ENCODE measurements around the gene EEPD1. TPM values are rescaled to one million over a fixed set of nuclear protein-coding genes. Genes with fewer than 3 reads are reported as not detected.

The EEPD1 gene
- total RNA-seq, 4 donors from 2014 or later: 12.4 to 36.2 (median 20.4) TPM

- Histone ChIP-seq H3K4me3 (no peak overlapping the region), H3K27me3 (no peaks in the 10 kb centered on the region), H3K4me1 (peaks cover 0 to 39% (median 10%) of the 10 kb centered on the region in 3 donors), H3K9me3 (no peaks in the 10 kb centered on the region), H3K27ac (peak overlapping the region; percentile 29 to 80 (median 76)), H3K36me3 (no peaks in the 10 kb centered on the region)
- 39 to 68% methylated on average over 4 to 6 of the region's 9 CpGs for WGBS, 2 donors (ENCODE audit: low coverage in 1 of 2)
- peak; percentile 72 for ATAC-seq
- TF ChIP-seq POLR2AphosphoS5 (IDR thresholded peaks at IDR 0.05) (no peak), POLR2A (IDR thresholded peaks at IDR 0.05) (no peak)
- TF ChIP-seq, protein P1, sequence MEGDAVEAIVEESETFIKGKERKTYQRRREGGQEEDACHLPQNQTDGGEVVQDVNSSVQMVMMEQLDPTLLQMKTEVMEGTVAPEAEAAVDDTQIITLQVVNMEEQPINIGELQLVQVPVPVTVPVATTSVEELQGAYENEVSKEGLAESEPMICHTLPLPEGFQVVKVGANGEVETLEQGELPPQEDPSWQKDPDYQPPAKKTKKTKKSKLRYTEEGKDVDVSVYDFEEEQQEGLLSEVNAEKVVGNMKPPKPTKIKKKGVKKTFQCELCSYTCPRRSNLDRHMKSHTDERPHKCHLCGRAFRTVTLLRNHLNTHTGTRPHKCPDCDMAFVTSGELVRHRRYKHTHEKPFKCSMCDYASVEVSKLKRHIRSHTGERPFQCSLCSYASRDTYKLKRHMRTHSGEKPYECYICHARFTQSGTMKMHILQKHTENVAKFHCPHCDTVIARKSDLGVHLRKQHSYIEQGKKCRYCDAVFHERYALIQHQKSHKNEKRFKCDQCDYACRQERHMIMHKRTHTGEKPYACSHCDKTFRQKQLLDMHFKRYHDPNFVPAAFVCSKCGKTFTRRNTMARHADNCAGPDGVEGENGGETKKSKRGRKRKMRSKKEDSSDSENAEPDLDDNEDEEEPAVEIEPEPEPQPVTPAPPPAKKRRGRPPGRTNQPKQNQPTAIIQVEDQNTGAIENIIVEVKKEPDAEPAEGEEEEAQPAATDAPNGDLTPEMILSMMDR (IDR thresholded peaks at IDR 0.05): no peak
Measured at GRCh38 chr7:36129048-36129534, 24.0 kb upstream of the EEPD1 start.

GRCh38 chr7:36130236-36130945 is 22.7 kb upstream of the EEPD1 start:
- no peak for ATAC-seq
- TF ChIP-seq POLR2AphosphoS5 (IDR thresholded peaks at IDR 0.05) (no peak), POLR2A (IDR thresholded peaks at IDR 0.05) (no peak), EP300 (IDR thresholded peaks at IDR 0.05) (no peak)
- TF ChIP-seq, protein P1 (IDR thresholded peaks at IDR 0.05): no peak
- Histone ChIP-seq H3K27me3 (no peaks in the 10 kb centered on the region), H3K4me1 (peaks cover 0 to 39% (median 10%) of the 10 kb centered on the region in 3 donors), H3K27ac (peak overlapping the region in 3 of 4 donors; percentile 13 to 80 (median 76)), H3K9me3 (no peaks in the 10 kb centered on the region), H3K4me3 (no peak overlapping the region), H3K36me3 (no peaks in the 10 kb centered on the region)
- WGBS, 2 donors (ENCODE audit: low coverage in 1 of 2): 75 to 93% methylated on average over 5 to 7 of the region's 7 CpGs

- no peak for ATAC-seq
- Histone ChIP-seq H3K36me3 (no peaks in the 10 kb centered on the region), H3K4me3 (no peak overlapping the region), H3K27me3 (no peaks in the 10 kb centered on the region), H3K9me3 (no peaks in the 10 kb centered on the region), H3K4me1 (peaks cover 0 to 39% (median 10%) of the 10 kb centered on the region in 3 donors), H3K27ac (no peak overlapping the region)
- WGBS, 2 donors (ENCODE audit: low coverage in 1 of 2): 73 to 86% methylated on average over 4 of the region's 4 CpGs
- TF ChIP-seq, protein P1 (IDR thresholded peaks at IDR 0.05): no peak
- no peak for TF ChIP-seq POLR2A (IDR thresholded peaks at IDR 0.05)
Measured at GRCh38 chr7:36131026-36131425, 22.0 kb upstream of the EEPD1 start.

DNA sequence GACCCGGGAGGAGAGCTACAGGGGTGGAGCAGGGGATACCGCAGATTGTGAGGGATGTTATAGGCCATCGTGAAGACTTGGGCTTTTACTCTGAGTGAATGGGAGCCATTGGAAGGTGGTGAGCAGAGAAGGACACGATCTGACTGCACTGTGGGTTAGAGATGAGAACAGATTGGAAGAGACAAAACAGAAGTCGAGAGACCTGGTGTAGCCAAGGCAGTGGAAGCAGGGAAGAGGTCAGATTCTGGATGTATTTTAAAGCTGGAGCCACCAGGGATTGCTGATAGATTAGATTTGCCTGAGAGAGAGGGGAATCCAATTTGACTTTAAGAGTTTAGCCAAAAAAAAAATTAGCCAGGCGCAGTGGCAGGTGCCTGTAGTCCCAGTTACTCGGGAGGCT is 21.6 kb upstream of the EEPD1 start:
- Histone ChIP-seq H3K9me3 (no peaks in the 10 kb centered on the region), H3K36me3 (no peaks in the 10 kb centered on the region), H3K27me3 (no peaks in the 10 kb centered on the region), H3K4me1 (peaks cover 0 to 39% (median 10%) of the 10 kb centered on the region in 3 donors), H3K4me3 (no peak overlapping the region), H3K27ac (no peak overlapping the region)
- ATAC-seq: no peak
- TF ChIP-seq, protein P1 (IDR thresholded peaks at IDR 0.05): no peak
- TF ChIP-seq POLR2AphosphoS5 (IDR thresholded peaks at IDR 0.05) (no peak), POLR2A (IDR thresholded peaks at IDR 0.05) (no peak), EP300 (IDR thresholded peaks at IDR 0.05) (no peak)
- WGBS, 2 donors (ENCODE audit: low coverage in 1 of 2): 81 to 91% methylated on average over 7 of the region's 7 CpGs

DNA sequence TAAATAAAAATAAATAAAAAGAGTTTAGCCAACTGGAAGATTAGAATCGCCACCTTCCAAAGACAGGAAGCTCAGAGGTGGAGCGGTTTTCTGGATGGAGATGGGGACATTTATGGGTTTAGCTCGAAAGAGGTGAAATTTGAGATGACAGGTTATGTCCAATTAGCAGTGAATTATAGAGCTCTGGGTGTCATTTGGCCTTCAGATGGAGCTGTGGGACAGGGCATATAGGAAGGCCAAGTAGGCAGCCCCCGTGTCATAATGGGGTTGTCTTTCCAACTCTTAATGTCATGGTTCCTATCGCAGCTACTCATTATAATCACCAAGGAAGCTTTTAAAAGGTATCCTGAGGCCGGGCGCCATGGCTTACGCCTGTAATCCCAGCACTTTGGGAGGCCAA is 21.0 kb upstream of the EEPD1 start:
- Histone ChIP-seq H3K9me3 (no peaks in the 10 kb centered on the region), H3K4me3 (no peak overlapping the region), H3K36me3 (no peaks in the 10 kb centered on the region), H3K27ac (no peak overlapping the region), H3K27me3 (no peaks in the 10 kb centered on the region), H3K4me1 (peaks cover 0 to 34% (median 10%) of the 10 kb centered on the region in 3 donors)
- ATAC-seq: no peak
- no peak for TF ChIP-seq POLR2A (IDR thresholded peaks at IDR 0.05)
- no peak for TF ChIP-seq EP300 (IDR thresholded peaks at IDR 0.05)
- TF ChIP-seq, protein P1 (IDR thresholded peaks at IDR 0.05): no peak
- no peak for TF ChIP-seq POLR2AphosphoS5 (IDR thresholded peaks at IDR 0.05)
- WGBS, 2 donors (ENCODE audit: low coverage in 1 of 2): 86 to 92% methylated on average over 4 of the region's 8 CpGs
